SH-SY5Y (cell line): ENCODE results near the gene ZMIZ1.

Source experiments
- GATA2 ChIP-seq: IDR thresholded peaks from 2 replicates; pipeline ENCODE4 v1.6.1; 2011; ENCODE audit warnings: mild to moderate bottlenecking, low read depth, low read length
- GATA3 ChIP-seq: IDR thresholded peaks from 2 replicates; pipeline ENCODE4 v1.6.1; 2011; ENCODE audit warnings: low read depth, mild to moderate bottlenecking, low read length, moderate library complexity

GRCh38 chr10:79152423-79152817 lies 83.7 kb downstream of the ZMIZ1 start:
- TF ChIP-seq GATA2 = no peak
- no peak for TF ChIP-seq GATA3
